GM12892 (cell line): Measurements from ENCODE around the gene CAMKMT.

ENCODE experiments used
- DNase-seq: peaks from one replicate; pipeline ENCODE4 v3.0.0; 2011; ENCODE audit not compliant: insufficient read length
- FAIRE-seq: peaks from 2 replicates; lab custom pipeline; 2011; peaks lifted over from hg19 to GRCh38; lab: Jason Lieb, UNC
- POLR2A ChIP-seq: IDR thresholded peaks from 2 replicates; pipeline ENCODE4 v1.6.1; 2011; ENCODE audit warnings: low read depth, low read length, control low read depth
- POLR2AphosphoS5 ChIP-seq: IDR thresholded peaks from 2 replicates; pipeline ENCODE4 v1.6.1; 2011; ENCODE audit warnings: low read depth, low read length, control low read depth
- TAF1 ChIP-seq: IDR thresholded peaks from 2 replicates; pipeline ENCODE4 v1.6.1; 2011; ENCODE audit warnings: low read depth, mild to moderate bottlenecking, control low read depth, low read length, borderline replicate concordance

CAMKMT gene

GRCh38 chr2:44424211-44424610, 62.5 kb downstream of the CAMKMT start:
- TF ChIP-seq POLR2A: no peak
- no peak for TF ChIP-seq POLR2AphosphoS5
- TF ChIP-seq TAF1: no peak
- DNase-seq: no peak
- FAIRE-seq: no peak

- no peak for FAIRE-seq
Measured at GRCh38 chr2:44429034-44429433, 67.3 kb downstream of the CAMKMT start.

GRCh38 chr2:44430342-44430741, 68.6 kb downstream of the CAMKMT start:
- DNase-seq (no peak), FAIRE-seq (no peak)

More at GRCh38 chr2:44429034-44429433, 67.3 kb downstream of the CAMKMT start:
- TF ChIP-seq TAF1: no peak
- no peak for TF ChIP-seq POLR2AphosphoS5
- TF ChIP-seq POLR2A: no peak
- no peak for DNase-seq

GRCh38 chr2:44433895-44434294, 72.1 kb downstream of the CAMKMT start:
- no peak for FAIRE-seq

More at GRCh38 chr2:44430342-44430741, 68.6 kb downstream of the CAMKMT start:
- TF ChIP-seq POLR2A (no peak), POLR2AphosphoS5 (no peak), TAF1 (no peak)

GRCh38 chr2:44441200-44441599, 79.5 kb downstream of the CAMKMT start:
- TF ChIP-seq POLR2A: no peak
- TF ChIP-seq POLR2AphosphoS5: no peak
- no peak for TF ChIP-seq TAF1
- DNase-seq (no peak), FAIRE-seq (no peak)

More at GRCh38 chr2:44433895-44434294, 72.1 kb downstream of the CAMKMT start:
- no peak for TF ChIP-seq POLR2AphosphoS5
- no peak for TF ChIP-seq TAF1
- no peak for TF ChIP-seq POLR2A
- DNase-seq: no peak

GRCh38 chr2:44442019-44442418, 80.3 kb downstream of the CAMKMT start:
- no peak for TF ChIP-seq POLR2A
- TF ChIP-seq TAF1: no peak
- no peak for TF ChIP-seq POLR2AphosphoS5
- no peak for DNase-seq
- FAIRE-seq: no peak

- no peak for DNase-seq
- no peak for FAIRE-seq
- no peak for TF ChIP-seq POLR2A
- TF ChIP-seq TAF1: no peak
- TF ChIP-seq POLR2AphosphoS5: no peak
Measured at GRCh38 chr2:44443517-44443916, 81.8 kb downstream of the CAMKMT start.

- no peak for FAIRE-seq
Measured at GRCh38 chr2:44444881-44445280, 83.1 kb downstream of the CAMKMT start.

GRCh38 chr2:44448860-44449527, 87.2 kb downstream of the CAMKMT start:
- TF ChIP-seq POLR2AphosphoS5: no peak
- TF ChIP-seq POLR2A: no peak
- no peak for TF ChIP-seq TAF1
- DNase-seq (no peak), FAIRE-seq (no peak)

More at GRCh38 chr2:44444881-44445280, 83.1 kb downstream of the CAMKMT start:
- TF ChIP-seq POLR2AphosphoS5 (no peak), POLR2A (no peak), TAF1 (no peak)
- no peak for DNase-seq

GRCh38 chr2:44450082-44450481, 88.3 kb downstream of the CAMKMT start:
- TF ChIP-seq TAF1 (no peak), POLR2AphosphoS5 (no peak), POLR2A (no peak)
- FAIRE-seq (no peak), DNase-seq (no peak)

GRCh38 chr2:44450806-44451205, 89.1 kb downstream of the CAMKMT start:
- DNase-seq: no peak
- no peak for TF ChIP-seq TAF1
- TF ChIP-seq POLR2A: no peak
- no peak for FAIRE-seq

- no peak for TF ChIP-seq POLR2A
- TF ChIP-seq POLR2AphosphoS5: no peak
- TF ChIP-seq TAF1: no peak
- no peak for DNase-seq
- FAIRE-seq: no peak
Measured at GRCh38 chr2:44452069-44452583, 90.4 kb downstream of the CAMKMT start.
